MG63 (cell line): ENCODE data around the gene ZFHX3. TPM values are rescaled to one million over a fixed set of nuclear protein-coding genes. Genes with fewer than 3 reads are reported as not detected.
"Not testable (repeated sequence)": the region's sequence is repeated elsewhere in the genome, so short reads cannot be mapped to it uniquely, and the experiment has no call there.

ENCODE experiments used
- DNase-seq: peaks from one replicate; pipeline ENCODE4 v3.0.0-alpha.2; 2020
- H3K27me3 ChIP-seq: fragments of 250-450 bp; sonication (Bioruptor Pico); 2 replicates; pipeline ENCODE4 v1.5.1; 2020; ENCODE audit warnings: mild to moderate bottlenecking, moderate library complexity
- H3K36me3 ChIP-seq: fragments of 250-450 bp; sonication (Bioruptor Pico); 2 replicates; pipeline ENCODE4 v1.5.1; 2020; ENCODE audit warnings: mild to moderate bottlenecking, moderate library complexity
- H3K4me3 ChIP-seq: fragments of 250-450 bp; sonication (Bioruptor Pico); 2 replicates; pipeline ENCODE4 v1.5.1; 2020; ENCODE audit warnings: mild to moderate bottlenecking, moderate library complexity
- H3K9me3 ChIP-seq: fragments of 250-450 bp; sonication (Bioruptor Pico); 2 replicates; pipeline ENCODE4 v1.5.1; 2020; ENCODE audit warnings: mild to moderate bottlenecking, moderate library complexity
- total RNA-seq: library from RNA; depleted of rRNA; stranded (reverse); fragments of >200 nt; shearing (Covaris generic); gene quantifications from 2 replicates; pipeline ENCODE4 v1.2.3, GENCODE V29; 2014; ENCODE audit warnings: low replicate concordance

The ZFHX3 gene
- total RNA-seq, 1 experiment from 2014 or later, result 0.89 TPM

DNA sequence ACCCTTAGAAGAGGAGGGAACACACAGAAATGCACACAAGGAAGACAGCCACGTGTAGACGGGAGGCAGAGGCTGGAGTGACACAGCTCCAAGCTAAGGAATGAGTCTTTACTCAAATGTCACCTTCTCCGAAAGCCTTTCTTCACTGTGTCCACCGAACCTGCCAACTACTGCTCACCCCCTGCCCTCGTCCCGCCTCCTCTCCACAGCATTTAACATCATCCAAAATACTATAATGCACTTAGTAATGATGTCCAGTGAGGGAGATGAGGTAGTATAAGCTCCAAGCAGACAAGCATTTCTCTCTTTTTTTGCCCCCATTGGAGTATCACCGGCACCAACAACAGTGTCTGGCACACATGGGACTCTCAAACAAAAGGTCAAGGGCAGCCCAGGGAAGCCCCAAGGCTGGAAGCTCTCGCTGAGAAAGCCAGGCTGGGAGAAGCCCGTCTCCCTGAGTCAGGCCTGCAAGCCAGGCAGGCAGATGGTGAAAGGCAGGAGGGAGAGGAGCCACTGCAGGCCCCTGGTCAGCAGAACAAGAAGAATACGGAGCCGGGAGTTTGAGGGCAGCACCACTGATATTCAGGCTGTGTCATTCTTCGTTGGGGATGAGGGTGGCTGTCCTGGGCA is 25.9 kb downstream of the ZFHX3 start:
- no peaks in the 10 kb centered on the region for H3K36me3 ChIP-seq
- no peak overlapping the region for H3K4me3 ChIP-seq
- H3K9me3 ChIP-seq, result no peaks in the 10 kb centered on the region
- no peak for DNase-seq
- H3K27me3 ChIP-seq, result no peaks in the 10 kb centered on the region

DNA sequence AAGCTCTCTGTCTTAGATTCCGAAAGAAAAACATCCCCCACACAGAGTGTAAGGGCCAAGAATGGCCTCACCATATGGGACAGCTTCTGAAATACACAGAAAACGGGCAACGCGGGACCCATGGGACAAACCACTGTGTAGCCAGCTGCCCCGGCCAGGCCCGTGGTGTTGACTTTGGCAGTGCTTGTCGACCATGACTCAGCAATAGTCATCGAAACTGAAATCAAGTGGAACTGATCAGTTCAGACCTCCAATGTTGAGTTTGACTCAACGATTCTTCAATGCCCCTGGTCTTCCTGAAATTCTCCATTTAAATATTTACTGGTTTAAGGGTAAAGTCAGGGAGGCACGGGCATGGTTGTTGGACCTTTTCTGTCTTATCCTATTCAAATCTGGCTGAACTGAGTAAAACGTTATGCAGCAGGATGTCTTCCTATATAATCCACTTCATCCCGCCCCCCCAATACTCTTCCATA is 27.5 kb downstream of the ZFHX3 start:
- Histone ChIP-seq H3K36me3 (no peaks in the 10 kb centered on the region), H3K9me3 (no peaks in the 10 kb centered on the region), H3K27me3 (no peaks in the 10 kb centered on the region), H3K4me3 (no peak overlapping the region)
- peak; percentile 89 for DNase-seq

DNA sequence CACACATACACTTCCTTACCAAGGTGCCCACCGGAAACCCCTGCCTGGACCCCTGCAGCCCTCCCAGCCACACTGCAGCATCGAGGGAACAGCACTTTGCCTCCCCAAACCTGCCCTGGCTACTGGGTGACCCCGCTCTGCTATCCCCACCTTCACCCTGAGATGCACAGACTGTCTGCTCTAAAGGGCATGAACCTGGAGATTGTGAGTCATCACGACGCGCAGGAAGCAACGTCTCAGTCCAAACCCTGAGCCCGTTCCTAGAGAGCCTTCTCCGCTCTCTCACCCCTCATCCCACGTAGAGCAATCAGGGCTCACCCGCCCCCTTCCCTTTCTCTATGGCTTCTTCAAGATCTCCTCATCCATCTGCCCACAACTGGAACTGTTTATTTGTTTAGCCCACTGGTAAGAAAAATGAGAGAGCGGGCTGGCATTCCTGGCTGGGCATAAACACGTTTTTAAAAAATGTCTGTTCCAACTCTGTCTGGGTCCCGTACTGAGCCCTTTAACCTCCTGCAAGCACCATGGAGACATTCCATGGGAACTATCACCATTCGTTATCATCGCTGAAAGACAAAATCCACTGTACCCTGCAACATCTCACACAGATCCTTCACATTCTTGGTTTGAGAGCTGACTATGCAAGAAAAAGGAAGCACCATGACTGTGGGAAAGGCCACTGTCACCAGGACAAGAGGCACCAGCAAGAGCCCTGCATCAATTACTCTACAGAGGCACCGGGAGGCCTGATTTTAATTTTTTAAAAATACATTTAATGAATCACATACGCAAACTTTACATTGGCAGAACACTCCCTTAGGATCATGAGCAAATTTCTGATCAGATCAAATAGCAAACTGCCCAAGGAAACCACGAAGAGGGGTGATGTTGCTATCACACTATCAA is 28.2 kb downstream of the ZFHX3 start:
- H3K9me3 ChIP-seq, result no peaks in the 10 kb centered on the region
- H3K36me3 ChIP-seq, result no peaks in the 10 kb centered on the region
- H3K4me3 ChIP-seq, result no peak overlapping the region
- no peaks in the 10 kb centered on the region for H3K27me3 ChIP-seq
- DNase-seq, result peak; percentile 55

DNA sequence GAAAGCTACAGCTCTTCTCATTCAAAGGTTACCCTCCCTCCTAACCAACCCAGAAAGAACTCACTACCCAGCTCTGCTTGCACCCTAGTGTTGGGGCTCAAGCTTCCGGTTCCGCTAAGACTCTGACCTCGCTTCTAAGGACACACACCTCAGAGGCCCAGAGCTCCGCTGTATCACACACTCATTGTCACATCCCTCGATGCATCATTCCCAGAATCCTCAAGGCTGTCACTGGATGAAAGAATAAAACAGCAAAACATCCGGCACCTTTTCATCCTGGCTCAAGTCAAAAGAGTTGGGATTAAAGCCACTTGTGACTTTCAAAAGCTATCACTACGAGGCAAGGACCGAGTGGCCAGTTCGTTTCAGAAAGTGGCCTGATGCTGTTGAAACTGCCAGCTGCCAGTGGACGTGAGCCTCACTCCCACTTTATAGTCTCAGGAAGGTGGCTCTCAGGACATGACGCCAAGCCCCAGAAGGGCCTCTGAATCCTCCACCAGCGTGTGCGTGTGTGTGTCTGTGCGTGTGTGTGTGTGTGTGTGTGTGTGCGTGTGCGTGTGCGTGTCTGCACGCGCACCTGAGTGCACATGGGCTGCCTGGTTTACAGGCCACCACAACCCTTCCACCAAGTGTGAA is 29.0 kb downstream of the ZFHX3 start:
- no peak overlapping the region for H3K4me3 ChIP-seq
- no peaks in the 10 kb centered on the region for H3K36me3 ChIP-seq
- no peaks in the 10 kb centered on the region for H3K9me3 ChIP-seq
- DNase-seq, result no peak
- H3K27me3 ChIP-seq, result no peaks in the 10 kb centered on the region

DNA sequence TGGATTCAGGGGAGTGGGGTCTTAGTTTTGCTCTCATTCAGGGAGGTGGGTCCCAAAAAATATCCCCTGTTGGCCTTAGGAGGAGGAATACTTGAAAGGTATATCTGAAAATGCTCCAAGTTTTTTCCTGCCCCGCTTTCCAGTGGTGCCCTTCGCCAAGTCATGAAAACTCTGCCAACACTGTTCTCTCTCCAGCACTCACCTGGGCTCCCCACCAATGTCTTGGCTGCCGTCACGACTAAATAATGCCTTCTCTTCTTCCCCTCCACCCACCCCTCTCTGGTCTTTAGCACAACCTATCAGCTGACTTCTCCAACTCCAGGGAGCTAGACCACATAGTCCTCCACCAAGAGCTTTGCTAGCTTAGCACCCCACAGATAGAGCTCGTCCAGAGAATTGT is 30.6 kb downstream of the ZFHX3 start:
- H3K4me3 ChIP-seq, result no peak overlapping the region
- no peaks in the 10 kb centered on the region for H3K36me3 ChIP-seq
- H3K27me3 ChIP-seq, result no peaks in the 10 kb centered on the region
- no peak for DNase-seq
- no peaks in the 10 kb centered on the region for H3K9me3 ChIP-seq

DNA sequence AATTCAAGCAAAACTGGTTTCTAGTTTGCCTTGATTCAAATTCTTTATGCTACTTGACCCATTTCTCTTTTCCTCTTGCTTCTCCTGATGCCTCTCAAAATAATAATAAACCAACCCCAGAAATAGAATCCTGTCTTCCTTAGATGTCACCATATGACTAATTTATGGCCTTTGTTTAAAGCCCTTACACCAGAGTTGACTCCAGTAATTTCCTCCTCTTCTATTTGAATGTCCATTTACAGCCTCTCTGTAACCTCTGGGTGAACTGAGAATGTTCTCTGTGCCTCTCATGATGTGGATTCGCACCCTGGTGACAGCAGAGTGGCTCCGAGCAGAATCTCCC is 31.5 kb downstream of the ZFHX3 start:
- H3K4me3 ChIP-seq, result no peak overlapping the region
- no peak for DNase-seq
- no peaks in the 10 kb centered on the region for H3K27me3 ChIP-seq
- H3K36me3 ChIP-seq, result no peaks in the 10 kb centered on the region
- H3K9me3 ChIP-seq, result no peaks in the 10 kb centered on the region

DNA sequence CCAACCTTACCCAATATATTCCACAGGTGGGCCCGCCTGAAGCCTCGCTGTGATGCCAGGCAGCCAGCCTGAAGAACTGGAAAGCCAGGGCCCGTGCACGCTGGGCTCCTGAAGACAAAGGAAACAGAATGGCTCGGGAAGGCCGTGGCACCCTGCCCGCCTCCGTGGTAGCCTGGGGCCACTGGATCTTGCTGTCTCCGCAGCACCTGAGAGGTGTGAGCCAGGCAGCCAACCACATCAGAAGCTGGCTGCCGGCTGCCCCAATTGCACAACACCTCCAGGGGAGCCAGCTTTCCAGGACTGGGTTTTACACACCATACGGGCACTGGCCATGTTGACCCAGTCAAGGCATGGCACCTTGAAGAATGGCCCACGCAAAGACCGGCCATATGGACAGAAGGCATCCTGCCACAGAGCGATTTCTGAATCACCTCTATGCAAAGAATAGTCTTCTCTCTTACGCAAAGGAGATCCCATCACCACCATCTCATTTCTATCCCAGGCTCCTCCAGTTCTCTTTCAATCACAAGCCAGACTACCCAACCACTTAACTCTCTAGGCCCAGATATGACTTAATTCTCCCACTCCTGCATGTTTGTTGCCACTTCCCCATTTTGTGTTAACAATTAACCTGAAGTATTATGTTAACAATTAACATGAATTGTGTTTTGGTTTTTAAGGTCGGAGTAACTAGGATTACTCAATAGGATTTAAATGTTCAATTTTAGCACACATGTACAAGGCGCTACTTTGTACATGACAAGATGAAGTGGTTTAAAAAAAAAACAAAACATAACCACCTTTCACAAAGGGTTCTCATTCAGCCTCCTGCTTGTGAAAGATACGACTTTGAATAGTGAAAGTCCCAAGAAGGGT is 32.1 kb downstream of the ZFHX3 start:
- no peak for DNase-seq
- Histone ChIP-seq H3K4me3 (no peak overlapping the region), H3K9me3 (no peaks in the 10 kb centered on the region), H3K27me3 (no peaks in the 10 kb centered on the region), H3K36me3 (no peaks in the 10 kb centered on the region)

DNA sequence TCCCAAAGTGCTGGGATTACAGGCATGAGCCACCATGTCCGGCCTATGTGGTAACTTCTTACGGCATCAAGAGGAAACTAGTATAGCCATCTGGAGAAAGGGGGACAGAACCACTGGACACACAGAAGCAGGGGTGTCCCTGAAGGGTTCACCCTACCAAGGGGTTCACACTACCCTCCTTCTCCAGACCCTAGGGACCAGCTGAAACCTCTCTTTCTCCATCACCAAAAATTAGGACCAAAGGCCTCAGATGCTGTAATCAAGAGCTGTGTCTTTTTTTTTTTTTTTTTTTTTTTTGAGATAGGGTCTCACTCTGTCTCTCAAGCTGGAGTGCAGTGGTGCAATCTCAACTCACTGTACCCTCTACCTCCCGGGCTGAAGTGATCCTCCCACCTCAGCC is 33.2 kb downstream of the ZFHX3 start:
- H3K4me3 ChIP-seq, result no peak overlapping the region
- H3K9me3 ChIP-seq, result no peaks in the 10 kb centered on the region
- no peak for DNase-seq
- H3K36me3 ChIP-seq, result no peaks in the 10 kb centered on the region
- H3K27me3 ChIP-seq, result no peaks in the 10 kb centered on the region

DNA sequence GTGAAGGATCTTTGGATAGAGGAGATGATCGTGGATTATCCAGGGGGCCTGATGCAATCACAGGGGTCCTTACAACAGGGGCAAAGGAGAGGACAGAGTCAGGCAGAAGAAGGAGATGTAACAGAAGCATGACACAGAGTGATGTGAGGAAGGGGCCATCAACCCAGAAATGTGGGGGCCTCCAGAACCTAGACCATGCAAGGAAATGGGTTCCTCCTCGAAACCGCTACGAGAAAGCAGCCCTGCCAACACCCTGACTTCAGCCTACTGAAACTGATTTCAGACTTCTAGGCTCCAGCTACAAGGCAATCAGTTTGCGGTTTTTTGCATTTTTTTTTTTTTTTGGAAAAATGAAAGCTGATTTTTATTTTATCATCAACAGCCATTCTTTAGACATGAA is 34.0 kb downstream of the ZFHX3 start:
- no peaks in the 10 kb centered on the region for H3K9me3 ChIP-seq
- no peak overlapping the region for H3K4me3 ChIP-seq
- H3K36me3 ChIP-seq, result no peaks in the 10 kb centered on the region
- no peaks in the 10 kb centered on the region for H3K27me3 ChIP-seq
- DNase-seq, result no peak

DNA sequence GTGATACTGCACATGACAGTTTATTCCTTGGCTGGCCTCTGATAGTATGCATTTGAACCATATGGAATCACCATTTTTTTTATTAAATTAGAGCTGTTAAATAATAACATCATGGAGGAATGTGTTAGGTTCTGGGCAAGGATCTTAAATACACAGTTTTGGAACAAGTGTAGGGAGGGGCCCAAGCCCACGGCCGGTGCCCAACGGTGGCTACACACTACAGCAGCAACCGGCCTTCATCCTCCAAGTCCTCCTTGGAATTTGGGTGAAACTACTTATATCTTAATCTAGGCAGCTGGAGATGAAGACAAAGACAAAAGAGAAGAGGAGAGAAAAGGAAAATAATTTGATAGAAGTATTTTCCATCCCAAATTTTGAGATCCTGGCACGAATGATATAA is 35.6 kb downstream of the ZFHX3 start:
- Histone ChIP-seq H3K9me3 (no peaks in the 10 kb centered on the region), H3K4me3 (no peak overlapping the region), H3K27me3 (no peaks in the 10 kb centered on the region), H3K36me3 (no peaks in the 10 kb centered on the region)
- no peak for DNase-seq

DNA sequence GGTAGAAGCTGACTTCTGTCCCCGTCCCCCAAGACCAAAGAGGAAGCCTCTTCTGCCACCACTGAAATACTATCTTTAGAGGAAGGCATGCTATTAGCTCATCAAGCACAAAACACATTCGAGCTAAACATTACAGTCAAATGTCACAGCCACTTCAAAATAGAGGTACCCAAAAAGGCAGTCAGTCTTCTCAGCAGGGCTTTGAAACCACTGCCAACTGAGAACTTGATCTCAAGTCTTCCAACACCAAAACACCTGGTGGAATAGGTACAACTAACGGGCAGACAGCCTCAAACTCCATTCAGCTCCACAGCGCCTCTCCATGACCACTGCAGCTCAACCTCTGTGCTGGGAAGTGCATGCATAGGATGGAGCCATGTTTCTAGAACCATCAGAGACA is 36.0 kb downstream of the ZFHX3 start:
- Histone ChIP-seq H3K4me3 (no peak overlapping the region), H3K9me3 (no peaks in the 10 kb centered on the region), H3K27me3 (no peaks in the 10 kb centered on the region), H3K36me3 (no peaks in the 10 kb centered on the region)
- no peak for DNase-seq

DNA sequence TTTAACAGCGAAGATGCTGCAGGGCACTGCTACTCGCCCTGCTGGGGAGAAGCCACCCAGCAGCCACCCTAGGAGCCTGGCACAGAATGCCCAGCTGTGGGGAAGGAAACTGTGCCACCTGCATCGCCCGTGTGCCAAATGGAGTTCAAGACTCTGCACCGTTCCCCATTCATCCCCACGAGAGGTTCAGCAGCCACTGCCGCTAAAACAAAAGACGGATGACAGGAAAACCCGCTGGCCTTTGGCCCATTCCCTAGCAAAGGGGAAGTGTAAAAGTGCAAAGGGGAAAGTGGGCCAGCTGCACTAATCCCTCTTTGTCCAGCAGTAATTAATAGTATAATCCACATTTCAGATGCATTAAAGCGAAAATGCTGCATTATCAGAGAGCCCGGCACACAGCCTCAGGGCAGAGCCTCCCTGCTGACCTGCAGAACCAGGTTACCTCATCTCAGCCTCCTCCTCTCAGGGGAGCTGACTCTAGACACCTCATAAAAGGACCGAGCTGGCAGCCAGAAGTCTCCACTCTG is 37.7 kb downstream of the ZFHX3 start:
- Histone ChIP-seq H3K36me3 (no peaks in the 10 kb centered on the region), H3K9me3 (no peaks in the 10 kb centered on the region), H3K4me3 (no peak overlapping the region), H3K27me3 (no peaks in the 10 kb centered on the region)
- DNase-seq, result no peak

DNA sequence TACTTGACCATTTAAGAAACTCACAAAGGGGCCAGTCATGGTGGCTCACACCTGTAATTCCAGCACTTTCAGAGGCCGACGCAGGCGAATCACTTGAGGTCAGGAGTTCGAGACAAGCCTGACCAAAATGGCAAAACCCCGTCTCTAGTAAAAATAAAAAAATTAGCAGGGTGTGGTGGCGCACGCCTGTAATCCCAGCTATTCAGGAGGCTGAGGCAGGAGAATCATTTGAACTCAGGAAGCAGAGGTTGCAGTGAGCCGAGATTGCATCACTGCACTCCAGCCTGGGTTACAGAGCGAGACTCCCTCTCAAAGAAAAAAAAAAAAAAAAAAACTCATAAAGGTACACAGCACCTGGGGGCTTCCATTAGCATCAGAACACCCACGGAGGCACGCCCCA is 38.2 kb downstream of the ZFHX3 start:
- H3K4me3 ChIP-seq, H3K27me3 ChIP-seq, H3K9me3 ChIP-seq, H3K36me3 ChIP-seq, DNase-seq: not testable (repeated sequence)

DNA sequence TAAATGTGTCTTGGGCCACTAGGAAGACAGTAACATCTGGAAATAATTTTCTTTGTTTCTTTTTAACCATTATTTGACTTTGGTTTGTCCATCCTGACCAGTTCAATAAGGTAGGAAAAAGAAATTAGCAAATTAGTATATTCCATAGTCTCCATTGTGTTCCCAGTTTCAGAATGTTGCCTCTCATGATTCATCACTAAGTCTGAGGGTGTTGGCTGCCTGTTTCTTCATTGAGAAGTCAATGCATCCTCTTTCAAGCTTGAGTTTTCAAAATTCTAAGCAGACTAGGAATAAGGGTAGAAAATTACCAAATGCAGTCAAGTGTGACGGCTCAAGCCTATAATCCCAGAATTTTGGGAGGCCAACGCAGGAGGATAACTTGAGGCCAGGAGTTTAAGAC is 41.9 kb downstream of the ZFHX3 start:
- H3K36me3 ChIP-seq, result no peaks in the 10 kb centered on the region
- no peaks in the 10 kb centered on the region for H3K27me3 ChIP-seq
- DNase-seq, result no peak
- H3K9me3 ChIP-seq, result no peaks in the 10 kb centered on the region
- no peak overlapping the region for H3K4me3 ChIP-seq

DNA sequence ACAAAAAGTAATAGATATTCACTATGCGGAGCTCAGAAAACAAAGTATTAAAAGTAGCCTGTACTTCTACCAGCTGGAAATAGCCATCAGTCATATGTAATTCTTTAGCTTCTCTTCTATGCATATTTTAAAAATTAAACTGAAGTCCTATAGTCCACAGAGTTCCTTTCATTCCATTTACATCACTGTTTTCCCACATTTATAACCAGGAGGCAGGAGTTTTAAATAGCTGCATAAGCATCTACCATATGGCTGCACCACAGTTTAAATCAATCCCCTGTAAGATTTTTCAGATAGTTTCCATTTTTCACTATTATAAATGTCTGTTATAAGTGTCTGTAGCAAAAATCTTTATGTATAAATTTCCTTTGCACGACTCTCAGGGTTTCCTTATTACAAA is 45.1 kb downstream of the ZFHX3 start:
- DNase-seq, result no peak
- Histone ChIP-seq H3K4me3 (no peak overlapping the region), H3K9me3 (no peaks in the 10 kb centered on the region), H3K27me3 (no peaks in the 10 kb centered on the region), H3K36me3 (no peaks in the 10 kb centered on the region)

DNA sequence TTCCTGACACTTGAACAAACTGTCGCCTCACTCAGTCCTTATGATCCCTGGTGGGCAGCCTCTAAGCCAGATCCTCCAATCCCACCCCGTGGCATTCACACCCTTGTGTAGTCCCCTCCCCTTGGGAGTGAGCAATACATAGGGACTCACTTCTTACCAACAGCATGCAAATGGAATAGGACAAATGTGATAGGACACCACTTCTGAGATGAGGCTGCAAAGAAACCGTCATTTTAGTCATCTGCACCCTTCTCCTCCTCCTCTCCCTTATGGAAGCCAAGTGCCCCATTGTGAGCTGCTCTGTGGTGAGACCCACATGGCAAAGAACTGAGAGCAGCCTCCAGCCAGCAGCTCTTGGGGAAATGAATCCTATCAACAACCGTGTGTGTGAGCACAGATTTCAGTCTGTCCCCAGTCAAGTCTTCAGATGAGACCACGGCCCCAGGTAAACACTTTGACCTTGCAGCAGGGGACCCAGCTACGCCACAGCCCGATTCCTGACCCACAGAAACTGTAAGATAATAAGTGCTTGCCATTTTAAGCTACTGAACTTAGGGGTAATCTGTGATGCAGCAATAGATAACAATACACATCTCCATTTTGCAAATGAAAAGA is 46.9 kb downstream of the ZFHX3 start:
- no peak for DNase-seq
- H3K4me3 ChIP-seq, result no peak overlapping the region
- H3K36me3 ChIP-seq, result no peaks in the 10 kb centered on the region
- H3K27me3 ChIP-seq, result no peaks in the 10 kb centered on the region
- no peaks in the 10 kb centered on the region for H3K9me3 ChIP-seq
